ENCODE results near the gene TRIB2.
A peak's percentile ranks its signal among the peaks of the same experiment; 100 is the strongest.

TRIB2 gene

DNA sequence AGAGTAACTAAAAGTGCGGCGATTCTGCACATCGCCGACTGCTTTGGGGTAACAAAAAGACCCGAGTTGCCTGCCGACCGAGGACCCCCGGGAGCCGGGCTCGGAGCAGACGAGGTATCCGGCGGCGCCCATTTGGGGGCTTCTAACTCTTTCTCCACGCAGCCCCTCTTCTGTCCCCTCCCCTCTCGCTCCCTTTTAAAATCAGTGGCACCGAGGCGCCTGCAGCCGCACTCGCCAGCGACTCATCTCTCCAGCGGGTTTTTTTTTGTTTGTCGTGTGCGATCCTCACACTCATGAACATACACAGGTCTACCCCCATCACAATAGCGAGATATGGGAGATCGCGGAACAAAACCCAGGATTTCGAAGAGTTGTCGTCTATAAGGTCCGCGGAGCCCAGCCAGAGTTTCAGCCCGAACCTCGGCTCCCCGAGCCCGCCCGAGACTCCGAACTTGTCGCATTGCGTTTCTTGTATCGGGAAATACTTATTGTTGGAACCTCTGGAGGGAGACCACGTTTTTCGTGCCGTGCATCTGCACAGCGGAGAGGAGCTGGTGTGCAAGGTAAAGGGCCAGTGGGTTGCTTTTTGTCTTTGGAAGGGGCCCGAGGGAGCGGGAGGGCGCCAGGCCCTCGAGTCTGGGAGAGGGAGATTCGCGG is 1.4 kb downstream of the TRIB2 start:
- Mint-ChIP-seq H3K4me1 (peaks cover 74% of the 10 kb centered on the region), H3K36me3 (ENCODE audit: insufficient read depth) (peaks cover 23% of the 10 kb centered on the region), H3K9me3 (no peaks in the 10 kb centered on the region), H3K27ac (ENCODE audit: low read depth) (peak overlapping the region; percentile 91), H3K27me3 (no peaks in the 10 kb centered on the region), H3K4me3 (peak overlapping the region; percentile 99)
- no peak for ATAC-seq (replicated peaks; ENCODE audit: extremely low read depth, poor library complexity, severe bottlenecking)
- DNase-seq (ENCODE audit: low spot score in 2 of 2) = peak in 1 of 2 donors; percentile 23

DNA sequence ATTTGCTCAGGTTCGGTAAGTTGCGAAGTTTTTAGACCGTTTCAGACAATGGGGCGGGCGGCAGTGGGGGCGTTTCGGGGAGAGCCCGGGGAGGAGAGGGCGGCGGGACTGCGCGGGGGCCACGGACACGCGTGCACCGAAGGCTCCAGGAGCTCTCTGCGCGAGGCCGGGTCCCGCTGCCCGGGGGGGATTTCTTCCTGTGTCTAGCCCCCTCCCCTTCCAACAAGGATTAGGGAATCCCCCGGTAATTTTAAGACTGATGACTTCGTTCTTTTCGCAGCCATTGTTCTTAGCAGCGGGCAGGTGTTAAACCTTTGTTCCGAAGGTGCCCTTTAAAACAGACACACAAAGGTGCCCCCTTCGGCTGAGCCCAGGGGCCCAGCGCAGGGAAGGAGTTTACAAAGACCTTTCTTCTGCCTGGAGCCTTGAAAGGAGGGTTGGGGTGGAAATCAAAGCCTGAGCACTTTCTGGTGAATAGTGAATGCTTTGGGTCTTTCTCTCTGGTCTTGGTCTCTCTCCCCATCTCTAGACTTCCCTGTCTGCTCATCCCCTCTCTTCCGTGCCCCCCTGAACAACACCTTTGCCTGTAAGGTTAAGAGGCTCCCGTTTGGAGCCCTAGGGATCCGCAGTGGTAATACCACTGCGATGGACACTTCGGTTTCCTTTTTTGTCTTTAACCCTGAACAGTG is 2.1 kb downstream of the TRIB2 start:
- no peaks in the 10 kb centered on the region for H3K9me3 Mint-ChIP-seq
- no peaks in the 10 kb centered on the region for H3K27me3 Mint-ChIP-seq
- DNase-seq (ENCODE audit: low spot score in 2 of 2) (no peak), ATAC-seq (replicated peaks; ENCODE audit: extremely low read depth, poor library complexity, severe bottlenecking) (no peak)
- H3K27ac Mint-ChIP-seq (ENCODE audit: low read depth) = peak overlapping the region; percentile 91
- peaks cover 81% of the 10 kb centered on the region for H3K4me1 Mint-ChIP-seq
- H3K36me3 Mint-ChIP-seq (ENCODE audit: insufficient read depth) = peaks cover 29% of the 10 kb centered on the region
- peak overlapping the region; percentile 99 for H3K4me3 Mint-ChIP-seq

DNA sequence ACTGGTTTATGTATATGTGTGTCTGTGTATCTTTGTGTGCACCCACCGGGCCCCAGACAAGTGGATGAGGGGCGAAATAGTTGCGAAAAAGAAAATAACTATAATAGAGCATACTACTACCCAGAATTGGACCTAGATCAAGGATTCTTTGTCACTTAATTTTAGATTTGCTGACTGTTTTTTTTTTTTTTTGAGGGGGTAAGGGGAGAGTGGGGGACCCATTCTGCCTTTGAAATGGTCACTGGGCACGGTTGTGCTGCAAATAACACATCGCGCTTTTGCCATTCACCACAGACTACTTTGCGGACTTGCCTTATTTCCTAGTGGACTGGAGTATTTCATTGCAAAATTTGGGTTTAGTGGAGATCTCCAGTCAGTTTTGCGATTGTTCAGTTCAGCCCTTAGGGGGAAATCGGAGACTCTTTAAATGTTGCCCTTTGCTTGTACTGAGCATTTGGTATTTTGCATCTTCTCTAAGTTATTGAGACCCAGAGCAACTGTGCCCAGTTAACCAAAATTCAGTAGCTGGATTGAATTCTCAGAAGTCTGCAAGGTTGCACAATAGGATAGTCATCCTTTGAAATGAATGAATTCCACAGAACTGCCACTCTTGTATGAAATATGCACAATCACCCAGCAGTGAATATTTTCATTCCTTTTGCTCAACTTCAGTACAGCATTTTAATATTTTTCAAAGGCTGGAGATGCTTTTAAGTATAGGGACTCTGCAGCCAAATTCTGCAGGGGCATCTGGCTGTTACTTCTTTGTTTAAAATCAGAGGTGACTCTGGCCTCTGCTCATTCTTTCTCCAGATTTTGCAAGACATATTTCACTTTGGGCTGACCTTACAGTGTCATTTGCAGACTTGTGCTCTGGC is 2.9 kb downstream of the TRIB2 start:
- DNase-seq (ENCODE audit: low spot score in 2 of 2) (no peak), ATAC-seq (replicated peaks; ENCODE audit: extremely low read depth, poor library complexity, severe bottlenecking) (no peak)
- H3K4me1 Mint-ChIP-seq = peaks cover 82% of the 10 kb centered on the region
- H3K27me3 Mint-ChIP-seq = no peaks in the 10 kb centered on the region
- peak overlapping the region; percentile 99 for H3K4me3 Mint-ChIP-seq
- peaks cover 34% of the 10 kb centered on the region for H3K36me3 Mint-ChIP-seq (ENCODE audit: insufficient read depth)
- H3K9me3 Mint-ChIP-seq = no peaks in the 10 kb centered on the region
- peak overlapping the region; percentile 91 for H3K27ac Mint-ChIP-seq (ENCODE audit: low read depth)

DNA sequence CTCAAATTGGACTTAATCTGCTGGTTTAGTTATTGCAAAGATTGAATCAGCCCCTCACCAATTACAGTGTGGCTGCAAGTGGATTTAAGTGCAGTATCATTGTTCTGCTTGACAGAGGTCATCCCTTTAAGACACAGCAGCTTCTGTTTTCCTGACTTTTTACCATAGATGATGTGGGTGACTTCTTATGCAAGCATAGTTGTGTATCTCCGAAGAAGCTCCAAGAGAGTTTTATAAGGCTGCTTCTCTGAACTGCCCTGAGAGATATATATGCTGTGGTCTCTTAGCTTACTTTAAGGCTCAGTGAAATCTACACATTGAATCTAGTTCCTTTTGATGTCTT is 3.5 kb downstream of the TRIB2 start:
- ATAC-seq (replicated peaks; ENCODE audit: extremely low read depth, poor library complexity, severe bottlenecking) (no peak), DNase-seq (ENCODE audit: low spot score in 2 of 2) (no peak)
- H3K27ac Mint-ChIP-seq (ENCODE audit: low read depth) = peak overlapping the region; percentile 38
- H3K27me3 Mint-ChIP-seq = no peaks in the 10 kb centered on the region
- peaks cover 37% of the 10 kb centered on the region for H3K36me3 Mint-ChIP-seq (ENCODE audit: insufficient read depth)
- no peaks in the 10 kb centered on the region for H3K9me3 Mint-ChIP-seq
- peak overlapping the region; percentile 99 for H3K4me3 Mint-ChIP-seq
- peaks cover 82% of the 10 kb centered on the region for H3K4me1 Mint-ChIP-seq

DNA sequence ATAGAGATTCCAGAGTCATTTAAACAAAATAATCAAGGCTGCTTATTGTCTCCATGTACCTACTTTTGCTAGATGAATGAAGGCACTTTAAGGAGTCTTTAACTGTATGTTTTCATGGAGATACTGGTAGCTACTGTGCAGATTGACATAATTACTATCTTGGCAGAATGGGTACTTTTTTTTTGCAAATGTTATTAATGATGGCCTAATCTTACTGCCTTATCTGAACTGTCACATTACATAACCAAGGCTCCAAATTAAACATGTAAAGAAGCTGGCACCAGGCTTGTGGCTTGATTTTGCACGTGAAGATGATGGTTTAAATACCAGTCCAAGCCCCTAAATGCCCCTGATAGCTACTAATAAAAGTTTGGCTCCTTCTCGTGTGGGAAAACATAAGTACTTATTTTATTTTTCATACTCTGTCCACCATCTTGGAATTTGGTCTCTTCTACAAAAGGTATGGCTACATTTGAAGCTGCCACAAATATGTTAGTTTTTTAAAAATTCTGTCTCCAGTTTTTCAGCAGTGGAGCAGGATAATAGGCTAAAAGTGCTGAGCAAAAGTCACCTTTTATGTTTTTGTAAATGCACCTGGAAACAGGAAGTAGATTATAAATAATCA is 4.1 kb downstream of the TRIB2 start:
- ATAC-seq (replicated peaks; ENCODE audit: extremely low read depth, poor library complexity, severe bottlenecking) = no peak
- Mint-ChIP-seq H3K27me3 (no peaks in the 10 kb centered on the region), H3K27ac (ENCODE audit: low read depth) (peak overlapping the region; percentile 38), H3K9me3 (no peaks in the 10 kb centered on the region), H3K4me3 (peak overlapping the region; percentile 99), H3K36me3 (ENCODE audit: insufficient read depth) (peaks cover 42% of the 10 kb centered on the region), H3K4me1 (peaks cover 81% of the 10 kb centered on the region)
- DNase-seq (ENCODE audit: low spot score in 2 of 2) = no peak

DNA sequence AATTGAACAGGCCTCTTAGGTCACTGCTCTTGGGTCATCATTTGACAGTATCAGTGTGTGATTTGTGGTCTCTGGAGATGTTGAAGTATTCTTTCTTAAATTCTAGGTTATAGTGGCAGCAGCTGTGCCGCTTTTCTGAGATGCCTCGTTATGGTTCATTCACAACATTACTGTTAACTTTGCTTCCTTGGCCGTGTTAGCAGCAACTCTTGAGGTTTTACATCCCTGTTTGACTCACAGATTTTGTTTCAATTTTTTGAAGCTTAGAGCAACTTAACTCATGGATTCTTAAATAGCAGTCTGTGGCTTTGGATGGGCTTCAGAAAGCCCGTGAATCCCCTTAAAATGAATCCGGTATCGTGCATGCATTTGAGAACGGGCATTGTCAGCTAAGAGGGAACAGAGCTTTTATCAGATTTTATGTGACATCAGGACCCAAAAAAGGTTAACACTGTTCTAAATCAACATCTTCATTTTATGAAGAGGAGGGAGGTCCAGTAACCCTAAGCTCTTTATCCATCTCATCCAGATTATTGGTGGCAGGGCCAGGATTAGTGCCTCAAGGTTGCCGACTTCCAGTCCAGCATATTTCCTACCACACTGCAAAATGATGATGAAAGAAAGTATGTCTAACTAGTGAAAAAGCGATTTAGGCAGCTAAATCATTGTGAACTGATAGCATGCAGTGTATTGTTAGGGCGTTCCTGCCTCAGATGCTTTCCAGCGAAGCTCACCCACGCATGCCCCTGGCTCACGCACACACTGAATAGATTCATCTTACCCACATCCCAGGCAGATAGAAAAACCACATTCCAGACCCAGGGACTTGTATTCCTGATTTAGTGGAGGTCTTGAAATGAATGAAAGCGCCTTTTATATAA is 5.1 kb downstream of the TRIB2 start:
- peaks cover 86% of the 10 kb centered on the region for H3K4me1 Mint-ChIP-seq
- peaks cover 38% of the 10 kb centered on the region for H3K36me3 Mint-ChIP-seq (ENCODE audit: insufficient read depth)
- ATAC-seq (replicated peaks; ENCODE audit: extremely low read depth, poor library complexity, severe bottlenecking) = no peak

DNA sequence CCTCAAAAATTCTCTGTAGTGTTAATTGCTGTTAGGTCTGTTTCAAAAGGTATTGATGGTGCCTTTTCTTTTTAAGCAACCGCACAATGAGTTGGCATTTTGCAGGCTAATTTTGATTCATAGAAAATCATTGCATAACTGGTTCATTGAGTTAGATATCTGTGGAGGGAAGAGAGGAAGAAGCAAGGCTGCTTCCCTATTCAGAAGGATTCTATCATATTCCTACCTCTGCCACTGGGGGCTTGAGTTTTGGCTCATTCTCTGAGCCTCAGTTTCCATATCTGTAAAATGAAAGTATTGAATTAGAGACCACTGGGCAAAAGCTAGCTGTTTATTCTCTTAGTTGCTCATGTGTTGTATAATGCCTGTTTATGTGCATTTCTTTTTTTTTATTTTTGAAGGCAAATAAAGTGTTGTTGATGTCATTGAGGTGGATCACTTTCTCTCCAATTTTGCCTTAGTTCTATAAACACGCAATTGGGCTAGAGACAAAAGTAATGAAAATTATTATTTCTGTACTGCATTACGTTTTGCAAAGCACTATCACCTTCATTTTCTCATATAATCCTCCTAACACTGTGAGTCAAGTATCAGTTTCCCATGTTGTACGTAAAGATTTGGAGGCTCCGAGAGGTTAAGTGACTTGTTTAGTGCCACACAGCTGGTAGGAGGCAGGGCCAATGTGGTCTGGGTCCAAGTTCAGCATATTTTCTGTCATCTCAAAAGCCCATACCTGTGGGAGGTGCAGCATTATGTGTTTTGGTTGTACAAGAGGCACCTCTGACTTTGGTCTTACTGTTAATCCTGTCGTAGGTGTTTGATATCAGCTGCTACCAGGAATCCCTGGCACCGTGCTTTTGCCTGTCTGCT is 5.9 kb downstream of the TRIB2 start:
- no peak overlapping the region for H3K27ac Mint-ChIP-seq (ENCODE audit: low read depth)
- no peaks in the 10 kb centered on the region for H3K9me3 Mint-ChIP-seq

More for the DNA sequence above, 5.1 kb downstream of the TRIB2 start:
- Mint-ChIP-seq H3K4me3 (peak overlapping the region; percentile 99), H3K27me3 (no peaks in the 10 kb centered on the region), H3K9me3 (no peaks in the 10 kb centered on the region), H3K27ac (ENCODE audit: low read depth) (no peak overlapping the region)
- DNase-seq (ENCODE audit: low spot score in 2 of 2) = no peak

DNA sequence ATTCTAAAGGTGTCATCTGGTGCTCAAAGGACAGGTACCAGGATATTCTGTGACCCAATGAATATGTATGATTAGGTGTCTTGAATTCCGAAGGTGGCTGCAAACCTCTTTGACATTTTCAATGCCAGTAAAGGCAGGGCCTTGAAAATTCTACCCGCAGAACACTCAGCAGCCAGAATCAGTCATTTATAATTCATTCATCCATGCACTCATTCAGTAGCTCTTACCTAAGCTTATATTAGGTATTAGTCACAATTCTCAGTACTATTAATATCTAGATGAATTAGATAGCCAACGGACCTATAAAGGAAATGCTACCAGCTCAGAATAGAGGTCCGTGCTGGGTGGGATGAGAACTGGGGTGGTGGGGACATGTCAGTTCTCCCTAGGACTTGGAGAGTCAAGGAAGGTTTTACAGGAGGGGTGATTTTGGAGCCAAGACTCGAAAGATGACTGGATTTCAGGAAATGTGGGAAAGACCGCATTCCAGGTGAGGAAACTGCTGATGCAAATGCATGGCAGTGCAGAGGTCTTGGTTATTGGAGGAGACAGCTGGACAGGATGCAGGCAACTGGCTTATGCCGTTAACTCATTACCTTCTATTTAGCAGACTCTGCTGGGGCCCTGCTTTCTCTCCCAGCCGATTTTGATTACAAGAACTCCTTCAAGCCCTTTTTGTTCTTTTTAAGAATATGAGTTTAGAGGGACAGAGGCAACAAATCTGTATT is 7.2 kb downstream of the TRIB2 start:
- H3K4me1 Mint-ChIP-seq = peaks cover 96% of the 10 kb centered on the region
- no peak overlapping the region for H3K4me3 Mint-ChIP-seq
- peaks cover 31% of the 10 kb centered on the region for H3K36me3 Mint-ChIP-seq (ENCODE audit: insufficient read depth)
- no peaks in the 10 kb centered on the region for H3K9me3 Mint-ChIP-seq
- H3K27ac Mint-ChIP-seq (ENCODE audit: low read depth) = no peak overlapping the region
- ATAC-seq (replicated peaks; ENCODE audit: extremely low read depth, poor library complexity, severe bottlenecking) (no peak), DNase-seq (ENCODE audit: low spot score in 2 of 2) (no peak)
- no peaks in the 10 kb centered on the region for H3K27me3 Mint-ChIP-seq

More for the DNA sequence above, 5.9 kb downstream of the TRIB2 start:
- Mint-ChIP-seq H3K36me3 (ENCODE audit: insufficient read depth) (peaks cover 33% of the 10 kb centered on the region), H3K4me1 (peaks cover 93% of the 10 kb centered on the region), H3K4me3 (peak overlapping the region; percentile 99), H3K27me3 (no peaks in the 10 kb centered on the region)
- no peak for ATAC-seq (replicated peaks; ENCODE audit: extremely low read depth, poor library complexity, severe bottlenecking)
- DNase-seq (ENCODE audit: low spot score in 2 of 2) = no peak

DNA sequence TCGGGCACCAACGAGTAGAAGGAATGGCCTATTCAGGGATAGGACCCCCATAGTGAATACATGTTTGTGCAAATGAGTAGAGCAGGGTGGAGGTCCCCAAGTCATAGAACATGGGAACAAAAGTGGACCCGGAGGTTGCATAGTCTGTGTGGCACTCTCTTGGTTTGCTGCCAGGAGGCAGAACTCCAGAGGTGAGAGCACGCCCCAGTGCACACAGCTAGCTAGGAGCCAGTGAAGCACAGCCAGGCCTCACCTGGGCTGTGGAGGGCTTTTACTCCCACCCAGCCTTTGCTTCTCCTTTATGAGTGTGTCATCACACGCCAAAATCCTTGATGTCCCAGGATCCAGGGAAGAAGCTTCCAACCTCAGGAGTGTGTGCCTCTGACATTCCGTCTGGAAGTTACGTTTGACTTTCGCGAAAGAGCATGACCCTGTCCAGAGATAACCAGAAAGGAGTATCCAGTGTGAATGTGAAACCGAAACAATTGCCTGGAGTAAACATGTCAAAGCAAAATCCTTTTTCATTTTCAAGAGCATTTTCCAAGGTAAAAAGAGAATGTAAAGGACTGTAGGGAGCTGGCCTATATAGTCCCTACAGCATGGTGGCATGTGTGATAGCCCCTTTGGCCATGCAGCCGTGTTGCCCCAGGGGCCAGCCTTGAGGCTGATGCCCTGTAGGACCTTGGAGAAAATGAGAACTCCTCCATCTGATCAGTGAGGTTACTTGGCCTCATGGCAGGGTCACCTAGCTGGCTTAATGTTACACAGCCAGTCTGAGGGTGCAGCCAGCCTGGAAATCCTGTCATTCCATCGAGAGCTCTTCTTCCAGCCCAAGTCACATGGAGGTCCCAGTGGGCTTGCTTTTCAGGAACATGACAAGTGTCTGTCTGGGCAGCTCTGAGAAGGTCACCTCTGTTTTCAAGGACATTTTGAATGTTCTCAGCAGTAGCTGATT is 8.8 kb downstream of the TRIB2 start:
- Mint-ChIP-seq H3K36me3 (ENCODE audit: insufficient read depth) (peaks cover 29% of the 10 kb centered on the region), H3K27me3 (no peaks in the 10 kb centered on the region), H3K4me3 (peak overlapping the region; percentile 4), H3K4me1 (peaks cover 87% of the 10 kb centered on the region), H3K27ac (ENCODE audit: low read depth) (peak overlapping the region; percentile 44), H3K9me3 (no peaks in the 10 kb centered on the region)
- DNase-seq (ENCODE audit: low spot score in 2 of 2) = no peak
- no peak for ATAC-seq (replicated peaks; ENCODE audit: extremely low read depth, poor library complexity, severe bottlenecking)

DNA sequence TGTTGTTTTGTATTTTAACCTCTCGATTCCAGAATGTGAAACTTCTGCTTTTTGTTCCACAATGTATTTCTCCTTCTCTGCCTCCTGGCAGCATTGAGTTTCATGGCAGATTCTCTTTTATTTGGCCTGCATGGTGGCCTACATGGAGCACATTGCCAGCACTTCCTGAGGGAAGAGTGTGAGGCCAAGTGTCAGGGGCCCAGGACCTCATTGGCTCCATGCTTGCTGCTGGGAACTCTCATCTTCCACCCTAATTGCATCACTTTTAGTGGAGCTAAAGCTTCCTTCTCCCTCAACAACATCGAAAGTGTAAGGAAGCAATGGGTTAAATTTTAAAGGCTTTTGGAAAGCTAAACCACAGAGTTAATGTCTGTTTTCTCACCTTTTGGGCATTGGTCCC is 9.5 kb downstream of the TRIB2 start:
- Mint-ChIP-seq H3K4me1 (peaks cover 88% of the 10 kb centered on the region), H3K9me3 (no peaks in the 10 kb centered on the region), H3K4me3 (no peak overlapping the region), H3K36me3 (ENCODE audit: insufficient read depth) (peaks cover 33% of the 10 kb centered on the region), H3K27ac (ENCODE audit: low read depth) (peak overlapping the region; percentile 44), H3K27me3 (no peaks in the 10 kb centered on the region)
- no peak for ATAC-seq (replicated peaks; ENCODE audit: extremely low read depth, poor library complexity, severe bottlenecking)
- DNase-seq (ENCODE audit: low spot score in 2 of 2) = no peak
